RWPE2 (cell line): ENCODE data around the gene FBRSL1.

ENCODE experiments used
- ATAC-seq: fragments of 200-7000 bp; cut with Tn5 transposase; 3 replicates; pipeline ENCODE4 v1.9.1; 2021; ENCODE audit warnings: low read depth
- DNase-seq: peaks from one replicate; pipeline ENCODE4 v3.0.0-alpha.2; 2020; ENCODE audit warnings: low spot score
- H3K27ac ChIP-seq: fragments of 450-650 bp; 2 replicates; pipeline ENCODE4 v1.5.1; 2017; ENCODE audit warnings: mild to moderate bottlenecking; ENCODE audit not compliant: poor library complexity, severe bottlenecking
- H3K27me3 ChIP-seq: fragments of 250-450 bp; sonication (Bioruptor Pico); 2 replicates; pipeline ENCODE4 v1.5.1; 2021; ENCODE audit warnings: mild to moderate bottlenecking, moderate library complexity; ENCODE audit not compliant: insufficient read depth, poor library complexity, severe bottlenecking
- H3K36me3 ChIP-seq: fragments of 250-450 bp; sonication (Bioruptor Pico); 2 replicates; pipeline ENCODE4 v1.5.1; 2020; ENCODE audit warnings: low read depth, mild to moderate bottlenecking, moderate library complexity
- H3K4me1 ChIP-seq: fragments of 250-450 bp; sonication (Bioruptor Pico); 2 replicates; pipeline ENCODE4 v1.5.1; 2021; ENCODE audit warnings: mild to moderate bottlenecking, moderate library complexity; ENCODE audit not compliant: insufficient read depth, poor library complexity, severe bottlenecking
- H3K4me3 ChIP-seq: fragments of 250-450 bp; sonication (Bioruptor Pico); 2 replicates; pipeline ENCODE4 v1.5.1; 2021; ENCODE audit warnings: mild to moderate bottlenecking, moderate library complexity; ENCODE audit not compliant: severe bottlenecking
- H3K9me3 ChIP-seq: fragments of 250-450 bp; sonication (Bioruptor Pico); 2 replicates; pipeline ENCODE4 v1.5.1; 2021; ENCODE audit warnings: mild to moderate bottlenecking, moderate library complexity; ENCODE audit not compliant: severe bottlenecking
- TF ChIP-seq, protein P1 (sequence below): fragments of 450-650 bp; IDR thresholded peaks from one replicate; pipeline ENCODE4 v1.5.1; 2017; ENCODE audit warnings: mild to moderate bottlenecking, moderate library complexity; ENCODE audit not compliant: poor library complexity, severe bottlenecking

Gene FBRSL1

DNA sequence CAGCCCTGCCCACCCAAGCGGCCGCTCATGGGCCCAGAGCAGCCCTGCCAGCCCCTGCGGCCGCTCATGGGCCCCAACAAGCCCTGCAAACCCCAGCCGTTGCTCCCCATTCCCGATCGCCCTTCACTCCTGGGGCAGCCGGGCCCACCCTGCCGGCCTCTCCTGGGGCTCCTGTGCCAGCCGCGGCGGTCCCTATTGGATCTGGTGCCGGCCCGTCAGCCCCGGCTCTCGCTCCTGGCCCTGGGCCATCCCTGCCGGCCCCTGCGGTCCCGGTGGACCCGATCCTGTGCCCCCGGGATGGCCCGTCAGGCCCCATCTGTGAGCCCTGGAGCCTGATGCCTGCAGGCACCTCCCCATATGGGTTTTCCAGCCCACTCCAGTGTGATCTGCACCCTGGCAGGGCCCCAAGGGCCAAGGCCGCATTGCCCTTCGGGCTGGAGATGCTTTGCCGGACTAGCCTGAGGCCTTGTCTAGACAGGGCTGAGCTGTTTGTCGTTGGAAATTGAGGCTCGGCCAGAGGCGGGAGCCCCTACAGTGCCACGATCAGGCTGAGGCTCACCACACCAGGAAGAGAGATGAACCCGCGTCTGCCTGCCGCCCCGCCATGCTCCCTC is 20.3 kb downstream of the FBRSL1 start:
- H3K36me3 ChIP-seq: no peaks in the 10 kb centered on the region
- peaks cover 17% of the 10 kb centered on the region for H3K27me3 ChIP-seq
- no peak overlapping the region for H3K27ac ChIP-seq
- no peaks in the 10 kb centered on the region for H3K9me3 ChIP-seq
- DNase-seq (no peak), ATAC-seq (no peak)
- TF ChIP-seq, protein P1, sequence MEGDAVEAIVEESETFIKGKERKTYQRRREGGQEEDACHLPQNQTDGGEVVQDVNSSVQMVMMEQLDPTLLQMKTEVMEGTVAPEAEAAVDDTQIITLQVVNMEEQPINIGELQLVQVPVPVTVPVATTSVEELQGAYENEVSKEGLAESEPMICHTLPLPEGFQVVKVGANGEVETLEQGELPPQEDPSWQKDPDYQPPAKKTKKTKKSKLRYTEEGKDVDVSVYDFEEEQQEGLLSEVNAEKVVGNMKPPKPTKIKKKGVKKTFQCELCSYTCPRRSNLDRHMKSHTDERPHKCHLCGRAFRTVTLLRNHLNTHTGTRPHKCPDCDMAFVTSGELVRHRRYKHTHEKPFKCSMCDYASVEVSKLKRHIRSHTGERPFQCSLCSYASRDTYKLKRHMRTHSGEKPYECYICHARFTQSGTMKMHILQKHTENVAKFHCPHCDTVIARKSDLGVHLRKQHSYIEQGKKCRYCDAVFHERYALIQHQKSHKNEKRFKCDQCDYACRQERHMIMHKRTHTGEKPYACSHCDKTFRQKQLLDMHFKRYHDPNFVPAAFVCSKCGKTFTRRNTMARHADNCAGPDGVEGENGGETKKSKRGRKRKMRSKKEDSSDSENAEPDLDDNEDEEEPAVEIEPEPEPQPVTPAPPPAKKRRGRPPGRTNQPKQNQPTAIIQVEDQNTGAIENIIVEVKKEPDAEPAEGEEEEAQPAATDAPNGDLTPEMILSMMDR: no peak
- no peak overlapping the region for H3K4me3 ChIP-seq
- no peaks in the 10 kb centered on the region for H3K4me1 ChIP-seq

DNA sequence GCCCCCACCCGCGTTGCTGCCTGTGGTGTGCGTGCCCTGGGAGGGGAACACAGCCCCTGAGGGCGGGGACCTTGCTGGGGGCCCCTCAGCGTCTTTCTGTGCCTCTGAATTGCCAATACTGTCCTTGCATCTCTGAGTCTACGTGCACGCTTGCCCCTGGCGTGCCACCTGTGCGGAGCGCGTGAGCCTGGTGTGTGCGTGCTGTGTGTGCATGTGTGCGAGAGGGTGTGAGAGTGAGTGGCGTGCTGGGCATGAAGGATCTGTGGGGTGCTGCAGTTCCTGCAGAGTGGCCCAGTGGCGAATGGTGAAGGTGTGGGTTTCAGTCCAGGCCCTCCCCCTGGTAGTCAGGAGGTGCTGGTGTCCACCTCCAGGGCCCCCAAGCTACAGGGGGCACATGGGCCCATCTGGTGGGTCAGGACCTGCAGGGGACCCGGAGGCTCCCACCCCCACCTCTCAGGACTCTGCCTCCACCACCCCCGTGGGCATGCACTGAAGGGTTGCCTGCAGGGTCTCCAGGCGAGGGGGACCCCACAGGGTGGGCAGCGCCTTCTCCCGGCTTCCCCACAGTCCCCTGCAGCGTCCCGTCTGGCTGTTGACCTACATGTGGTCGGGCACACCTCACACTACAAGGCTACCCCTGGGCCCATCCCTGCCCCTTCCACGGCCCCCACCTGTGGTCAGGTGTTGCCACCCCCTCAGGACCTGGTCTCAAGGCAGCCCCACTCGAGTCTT is 21.0 kb downstream of the FBRSL1 start:
- no peak overlapping the region for H3K27ac ChIP-seq
- TF ChIP-seq, protein P1: no peak
- ATAC-seq: no peak
- no peak for DNase-seq
- H3K4me3 ChIP-seq: no peak overlapping the region
- H3K4me1 ChIP-seq: peaks cover 2% of the 10 kb centered on the region
- H3K9me3 ChIP-seq: no peaks in the 10 kb centered on the region
- H3K36me3 ChIP-seq: no peaks in the 10 kb centered on the region
- H3K27me3 ChIP-seq: peaks cover 17% of the 10 kb centered on the region

DNA sequence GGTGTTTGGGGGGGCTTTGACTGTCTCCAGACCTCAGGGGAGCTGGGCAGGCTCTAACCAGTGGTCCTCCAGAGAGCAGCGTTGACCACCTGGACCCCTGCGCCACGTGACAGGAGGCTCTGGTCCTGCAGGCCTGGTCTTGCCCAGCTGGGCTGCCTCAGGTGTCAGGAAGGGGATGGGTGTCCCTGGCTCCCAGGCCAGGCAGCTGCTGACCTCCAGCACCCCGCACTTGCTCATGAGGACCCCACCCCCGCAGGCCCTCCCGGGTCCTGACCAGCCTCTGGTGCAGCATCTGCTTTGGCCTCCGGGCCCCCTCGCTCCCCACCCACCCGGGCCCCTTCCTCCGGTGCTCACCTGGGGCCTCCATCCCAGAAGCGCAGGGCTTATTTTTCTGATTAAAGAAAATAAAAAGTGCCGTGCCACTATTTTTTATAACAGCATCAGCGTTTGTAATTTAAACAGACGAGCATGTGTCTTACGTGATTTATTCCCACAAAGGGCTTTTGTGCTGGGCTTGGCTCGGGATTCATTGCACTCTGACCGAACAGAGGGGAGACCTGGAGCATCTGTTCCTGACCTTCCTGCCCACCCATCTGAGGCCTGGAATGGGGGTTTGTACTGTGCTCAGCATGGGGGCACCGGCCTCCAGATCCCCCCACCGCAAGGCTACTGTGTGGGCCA is 21.7 kb downstream of the FBRSL1 start:
- Histone ChIP-seq H3K27ac (no peak overlapping the region), H3K27me3 (peaks cover 17% of the 10 kb centered on the region), H3K9me3 (no peaks in the 10 kb centered on the region), H3K36me3 (no peaks in the 10 kb centered on the region), H3K4me3 (no peak overlapping the region), H3K4me1 (peaks cover 6% of the 10 kb centered on the region)
- TF ChIP-seq, protein P1: no peak
- ATAC-seq: no peak
- no peak for DNase-seq

DNA sequence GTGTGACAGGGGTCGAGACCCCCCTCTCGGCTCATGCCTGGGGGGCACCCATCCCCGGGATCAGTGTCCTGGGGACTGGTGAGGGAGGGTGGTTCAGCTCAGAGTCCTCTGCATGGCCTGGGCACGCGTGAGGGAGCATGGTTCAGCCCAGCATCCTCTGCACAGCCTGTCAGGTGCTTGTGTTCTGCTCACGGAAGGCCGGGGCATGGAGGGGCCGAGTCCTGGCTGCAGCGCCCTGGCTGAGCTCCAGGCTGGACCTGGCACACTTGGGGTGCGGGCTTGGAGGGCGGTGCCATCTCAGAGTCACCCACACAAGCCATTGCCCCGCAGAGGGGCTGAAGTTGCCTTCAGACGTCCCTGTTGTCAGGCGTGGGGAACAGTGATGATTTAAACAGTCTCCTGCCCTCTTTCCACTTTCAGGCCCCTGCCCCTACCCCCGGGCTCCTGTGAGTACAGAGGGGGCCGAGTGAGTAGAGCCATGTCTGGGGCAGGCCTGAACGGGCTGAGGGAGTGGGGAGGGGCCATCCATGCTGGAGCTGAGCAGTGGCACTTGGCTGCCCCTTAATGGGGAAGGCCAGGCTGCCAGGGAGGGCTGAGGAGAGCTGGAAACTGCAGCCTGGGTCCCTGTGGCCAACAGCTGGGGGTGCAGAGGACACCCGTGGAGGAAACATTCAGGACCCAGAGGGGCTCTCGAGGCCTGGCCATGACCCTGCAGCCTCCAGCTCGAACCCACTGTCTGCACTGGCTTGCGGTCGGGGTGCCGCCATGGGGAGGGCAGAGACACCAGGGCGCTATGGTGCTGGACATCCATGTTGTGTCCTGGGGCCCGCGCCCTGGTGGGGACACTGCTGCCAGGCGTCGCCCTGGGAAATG is 22.5 kb downstream of the FBRSL1 start:
- Histone ChIP-seq H3K27ac (no peak overlapping the region), H3K9me3 (no peaks in the 10 kb centered on the region), H3K27me3 (peaks cover 17% of the 10 kb centered on the region), H3K4me1 (peaks cover 6% of the 10 kb centered on the region), H3K4me3 (no peak overlapping the region), H3K36me3 (no peaks in the 10 kb centered on the region)
- no peak for DNase-seq
- TF ChIP-seq, protein P1: no peak
- no peak for ATAC-seq
